Fibroblast of mammary gland (primary cell): ENCODE data around the gene MYDGF.

Experiments used
- DNase-seq: peaks from one replicate; pipeline ENCODE4 v3.0.0-alpha.2; 2010; ENCODE audit warnings: low read depth
- H3K4me3 ChIP-seq: 2 replicates; pipeline ENCODE4 v1.5.1; 2011; ENCODE audit warnings: low read depth, mild to moderate bottlenecking, low read length, moderate library complexity; ENCODE audit not compliant: control insufficient read depth
- TF ChIP-seq, protein P1 (sequence below): conservative IDR thresholded peaks from 2 replicates; pipeline ENCODE4 v1.5.1; 2011; ENCODE audit warnings: low read depth, low read length, inconsistent platforms; ENCODE audit not compliant: control insufficient read depth, insufficient read depth

The MYDGF gene

DNA sequence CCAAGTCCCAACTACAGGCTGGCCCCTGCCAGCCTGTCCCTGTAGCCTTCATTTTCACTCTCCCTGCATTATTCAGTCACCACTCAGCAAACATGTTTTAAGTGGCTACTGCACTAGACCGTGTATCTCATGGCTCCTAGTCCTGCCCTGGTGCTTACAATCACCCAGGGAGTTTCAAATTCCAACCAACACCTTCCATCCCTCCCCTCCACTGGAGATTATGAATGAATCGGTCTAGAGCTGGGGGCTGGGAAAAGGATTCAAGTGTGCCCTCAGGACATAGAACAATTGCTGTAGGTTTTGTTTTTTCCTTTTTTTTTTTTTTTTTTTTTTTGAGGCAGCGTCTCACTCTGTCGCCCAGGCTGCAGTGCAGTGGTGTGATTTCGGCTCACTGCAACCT lies 45.8 kb downstream of the MYDGF start:
- TF ChIP-seq, protein P1, sequence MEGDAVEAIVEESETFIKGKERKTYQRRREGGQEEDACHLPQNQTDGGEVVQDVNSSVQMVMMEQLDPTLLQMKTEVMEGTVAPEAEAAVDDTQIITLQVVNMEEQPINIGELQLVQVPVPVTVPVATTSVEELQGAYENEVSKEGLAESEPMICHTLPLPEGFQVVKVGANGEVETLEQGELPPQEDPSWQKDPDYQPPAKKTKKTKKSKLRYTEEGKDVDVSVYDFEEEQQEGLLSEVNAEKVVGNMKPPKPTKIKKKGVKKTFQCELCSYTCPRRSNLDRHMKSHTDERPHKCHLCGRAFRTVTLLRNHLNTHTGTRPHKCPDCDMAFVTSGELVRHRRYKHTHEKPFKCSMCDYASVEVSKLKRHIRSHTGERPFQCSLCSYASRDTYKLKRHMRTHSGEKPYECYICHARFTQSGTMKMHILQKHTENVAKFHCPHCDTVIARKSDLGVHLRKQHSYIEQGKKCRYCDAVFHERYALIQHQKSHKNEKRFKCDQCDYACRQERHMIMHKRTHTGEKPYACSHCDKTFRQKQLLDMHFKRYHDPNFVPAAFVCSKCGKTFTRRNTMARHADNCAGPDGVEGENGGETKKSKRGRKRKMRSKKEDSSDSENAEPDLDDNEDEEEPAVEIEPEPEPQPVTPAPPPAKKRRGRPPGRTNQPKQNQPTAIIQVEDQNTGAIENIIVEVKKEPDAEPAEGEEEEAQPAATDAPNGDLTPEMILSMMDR = no peak
- DNase-seq = no peak
- no peak overlapping the region for H3K4me3 ChIP-seq

GRCh38 chr19:4622695-4623421 lies 47.3 kb downstream of the MYDGF start:
- TF ChIP-seq, protein P1 = no peak

DNA sequence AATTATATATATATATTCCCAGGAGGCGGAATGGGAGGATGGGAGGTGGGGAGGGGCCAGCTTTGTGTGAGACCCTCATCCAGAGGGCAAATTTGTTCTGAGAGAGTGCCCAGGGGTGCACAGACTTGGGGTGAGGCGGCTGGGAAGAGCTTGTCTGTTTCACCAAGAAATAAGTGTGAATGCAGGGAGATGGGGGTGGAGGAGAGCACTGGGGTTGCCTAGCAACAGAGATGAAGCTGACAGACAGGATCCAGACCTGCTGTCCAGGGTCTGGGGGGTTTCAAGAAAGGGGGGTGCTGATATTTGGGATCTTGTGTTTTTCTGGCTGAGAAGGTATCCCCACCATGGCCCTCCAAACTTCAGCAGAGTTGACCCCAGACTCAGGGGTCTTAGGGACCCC lies 49.5 kb downstream of the MYDGF start:
- no peak overlapping the region for H3K4me3 ChIP-seq
- DNase-seq = no peak
- TF ChIP-seq, protein P1 = no peak

More at GRCh38 chr19:4622695-4623421, 47.3 kb downstream of the MYDGF start:
- H3K4me3 ChIP-seq = no peak overlapping the region
- DNase-seq = no peak

GRCh38 chr19:4619668-4620294 lies 50.4 kb downstream of the MYDGF start:
- TF ChIP-seq, protein P1 = no peak
- no peak overlapping the region for H3K4me3 ChIP-seq
- no peak for DNase-seq

DNA sequence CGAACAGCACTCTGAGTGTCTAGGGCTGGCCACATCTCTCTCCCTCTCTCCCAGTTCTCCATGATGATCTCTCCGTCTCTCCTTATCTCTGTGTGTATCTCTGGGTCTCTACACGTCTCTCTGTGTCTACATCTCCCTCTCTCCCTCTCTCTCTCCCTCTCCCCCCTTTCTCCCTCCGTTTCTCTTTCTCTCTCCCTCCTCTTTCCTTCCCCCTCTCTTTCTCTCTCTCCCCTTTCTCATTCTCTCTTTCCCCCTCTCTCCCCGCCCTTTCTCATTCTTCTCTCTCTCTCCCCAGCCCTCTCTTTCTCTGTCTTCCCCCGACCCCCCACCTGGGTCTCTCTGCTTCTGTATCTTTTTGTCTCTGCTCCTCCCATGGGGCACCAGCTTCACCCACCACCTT lies 52.1 kb downstream of the MYDGF start:
- H3K4me3 ChIP-seq = no peak overlapping the region
- no peak for DNase-seq
- TF ChIP-seq, protein P1 = no peak

GRCh38 chr19:4613254-4613751 lies 56.8 kb downstream of the MYDGF start:
- TF ChIP-seq, protein P1 = no peak
- no peak overlapping the region for H3K4me3 ChIP-seq
- DNase-seq = no peak
